22Rv1 (cell line): ENCODE data around the gene SPINK4.
A peak's percentile ranks its signal among the peaks of the same experiment; 100 is the strongest.

Source experiments
- H3K27ac ChIP-seq: fragments of 450-650 bp; 2 replicates; pipeline ENCODE4 v1.5.1; 2017
- CTCF ChIP-seq: fragments of 450-650 bp; IDR thresholded peaks from 2 replicates; pipeline ENCODE4 v1.5.1; 2017; ENCODE audit warnings: mild to moderate bottlenecking
- ZFX ChIP-seq: fragments of 450-650 bp; IDR thresholded peaks from 2 replicates; pipeline ENCODE4 v1.6.1; 2017; ENCODE audit warnings: antibody characterized with exemption, borderline replicate concordance

Gene SPINK4

GRCh38 chr9:33202552-33203201 lies 37.3 kb upstream of the SPINK4 start:
- H3K27ac ChIP-seq, result no peak overlapping the region
- TF ChIP-seq ZFX (no peak), CTCF (no peak)

DNA sequence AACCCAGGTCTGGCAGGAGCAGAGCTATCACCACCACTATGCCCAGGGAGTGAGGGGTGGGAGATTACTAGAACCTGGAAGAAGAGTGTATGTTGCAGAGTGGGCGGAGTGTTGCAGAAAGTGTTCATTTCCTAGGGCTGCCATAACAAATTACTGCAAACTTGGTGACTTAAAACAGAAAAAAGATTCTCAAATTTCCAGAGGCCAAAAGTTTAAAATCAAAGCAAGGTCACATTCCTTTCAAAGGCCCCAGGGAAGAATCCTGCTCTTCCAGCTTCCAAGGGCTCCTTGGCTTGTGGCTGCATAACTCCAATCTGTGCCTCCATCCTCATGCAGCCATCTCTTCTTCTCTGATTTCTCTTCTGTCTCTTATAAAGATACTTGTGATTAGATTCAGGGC lies 30.6 kb upstream of the SPINK4 start:
- TF ChIP-seq CTCF, result no peak
- no peak for TF ChIP-seq ZFX
- no peak overlapping the region for H3K27ac ChIP-seq

GRCh38 chr9:33210006-33210715 lies 29.8 kb upstream of the SPINK4 start:
- no peak for TF ChIP-seq ZFX
- TF ChIP-seq CTCF, result peak; percentile 31; the same call in 1 of the 2 replicates
- no peak overlapping the region for H3K27ac ChIP-seq

DNA sequence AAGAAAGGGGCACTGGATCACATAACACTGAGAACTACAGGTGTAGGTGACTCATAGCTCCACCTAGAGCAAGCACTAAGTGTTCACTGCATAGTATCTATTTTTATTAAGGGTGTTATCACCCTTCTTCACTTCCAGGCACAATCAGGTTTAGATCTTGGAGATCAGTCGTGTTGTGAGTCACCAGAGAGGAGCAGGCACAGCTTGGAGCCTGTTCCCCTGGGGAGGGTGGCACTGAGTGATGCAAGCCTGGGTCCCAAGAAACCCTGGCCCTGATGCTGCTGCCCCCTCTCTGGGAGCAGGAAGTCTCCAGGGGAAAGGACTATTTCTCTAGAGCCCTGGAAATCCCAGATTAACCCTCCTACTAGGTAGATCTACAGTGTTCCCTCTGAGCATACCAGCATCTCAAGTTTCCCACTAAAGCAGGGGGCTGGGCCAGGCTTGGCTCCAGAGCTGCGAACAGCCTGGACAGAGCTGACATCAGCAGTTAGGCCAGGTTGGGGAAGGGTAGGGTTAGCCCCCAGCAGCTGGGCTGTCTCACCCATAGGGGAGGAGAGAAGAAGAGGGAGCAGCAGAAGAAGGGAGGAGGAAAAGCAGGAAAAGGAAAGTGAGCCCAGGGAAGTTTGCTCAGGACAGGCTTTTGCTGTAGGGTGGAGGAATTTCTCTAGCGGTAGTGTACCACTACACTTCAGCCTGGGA lies 28.1 kb upstream of the SPINK4 start:
- no peak overlapping the region for H3K27ac ChIP-seq
- TF ChIP-seq ZFX (no peak), CTCF (no peak)

GRCh38 chr9:33220681-33221567 lies 19.0 kb upstream of the SPINK4 start:
- H3K27ac ChIP-seq, result no peak overlapping the region
- TF ChIP-seq CTCF (no peak), ZFX (no peak)

- TF ChIP-seq CTCF (no peak), ZFX (no peak)
- H3K27ac ChIP-seq, result no peak overlapping the region
These were observed 18.4 kb upstream of the SPINK4 start for GRCh38 chr9:33221568-33221884.
